Gastroesophageal sphincter (tissue), 3 donors: Measurements from ENCODE around the gene PTBP3.

Experiments used
- POLR2A ChIP-seq, 2 donors: fragments of 450-650 bp; IDR thresholded peaks; one replicate each; pipeline ENCODE4 v1.6.1; 2017; ENCODE audit warnings: antibody characterized with exemption in 2 of 2, mild to moderate bottlenecking in 2 of 2, moderate library complexity in 1 of 2
- POLR2AphosphoS5 ChIP-seq: sonication (generic); formaldehyde crosslinking; IDR thresholded peaks from one replicate; pipeline ENCODE4 v1.6.1; 2017; ENCODE audit warnings: antibody characterized with exemption
- TF ChIP-seq, protein P1 (sequence below), 4 experiments: fragments of 200-600 bp in 2 of 4; fragments of 450-650 bp in 2 of 4; sonication (generic) in 1 of 4; IDR thresholded peaks; one replicate each; pipeline ENCODE4 v1.5.1; 2017 to 2019; ENCODE audit warnings: antibody characterized with exemption in 4 of 4, mild to moderate bottlenecking in 2 of 4, moderate library complexity in 2 of 4

DNA sequence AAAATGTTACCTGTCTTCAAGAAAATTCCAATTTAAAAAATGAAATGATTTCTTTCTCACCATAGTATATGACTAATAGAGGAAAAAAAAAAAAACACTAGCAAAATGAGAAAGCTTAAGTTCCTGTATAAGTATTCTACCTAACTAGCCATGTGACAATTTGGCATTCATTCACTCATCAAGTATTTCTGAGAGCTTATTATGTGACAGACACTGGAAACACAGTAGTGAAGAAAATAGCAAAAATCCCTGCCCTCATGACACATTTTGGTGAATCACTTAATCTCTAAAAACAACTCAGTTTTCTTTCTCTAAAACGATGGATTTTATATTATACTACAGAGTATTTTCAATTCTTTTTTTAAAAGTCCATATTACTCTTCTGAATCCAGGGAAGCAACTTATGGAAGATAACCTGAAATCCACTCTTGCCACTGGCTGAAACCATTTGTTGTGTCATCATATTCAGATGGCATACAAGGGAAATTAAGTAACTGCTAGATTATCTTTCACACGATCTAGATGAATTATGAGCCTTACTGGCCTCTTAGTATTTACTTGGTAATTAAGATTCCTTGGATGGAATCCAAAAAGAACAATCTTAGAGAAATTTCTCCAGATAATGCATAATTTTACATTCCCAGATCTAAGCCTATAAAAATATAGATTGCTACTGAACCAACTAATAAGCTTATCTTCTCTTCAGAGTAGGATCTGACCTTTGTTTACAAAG, 5.5 kb downstream of the PTBP3 start:
- TF ChIP-seq, protein P1, sequence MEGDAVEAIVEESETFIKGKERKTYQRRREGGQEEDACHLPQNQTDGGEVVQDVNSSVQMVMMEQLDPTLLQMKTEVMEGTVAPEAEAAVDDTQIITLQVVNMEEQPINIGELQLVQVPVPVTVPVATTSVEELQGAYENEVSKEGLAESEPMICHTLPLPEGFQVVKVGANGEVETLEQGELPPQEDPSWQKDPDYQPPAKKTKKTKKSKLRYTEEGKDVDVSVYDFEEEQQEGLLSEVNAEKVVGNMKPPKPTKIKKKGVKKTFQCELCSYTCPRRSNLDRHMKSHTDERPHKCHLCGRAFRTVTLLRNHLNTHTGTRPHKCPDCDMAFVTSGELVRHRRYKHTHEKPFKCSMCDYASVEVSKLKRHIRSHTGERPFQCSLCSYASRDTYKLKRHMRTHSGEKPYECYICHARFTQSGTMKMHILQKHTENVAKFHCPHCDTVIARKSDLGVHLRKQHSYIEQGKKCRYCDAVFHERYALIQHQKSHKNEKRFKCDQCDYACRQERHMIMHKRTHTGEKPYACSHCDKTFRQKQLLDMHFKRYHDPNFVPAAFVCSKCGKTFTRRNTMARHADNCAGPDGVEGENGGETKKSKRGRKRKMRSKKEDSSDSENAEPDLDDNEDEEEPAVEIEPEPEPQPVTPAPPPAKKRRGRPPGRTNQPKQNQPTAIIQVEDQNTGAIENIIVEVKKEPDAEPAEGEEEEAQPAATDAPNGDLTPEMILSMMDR (IDR thresholded peaks at IDR 0.05), result no peak
- TF ChIP-seq POLR2AphosphoS5, result no peak
- no peak for TF ChIP-seq POLR2A (IDR thresholded peaks at IDR 0.05)
